Tibial nerve (tissue), 4 donors: ENCODE data around the gene FXYD5.

Source experiments
- EP300 ChIP-seq, 2 donors: sonication (generic); formaldehyde crosslinking; IDR thresholded peaks; one replicate each; pipeline ENCODE4 v1.6.1; 2017; ENCODE audit warnings: antibody characterized with exemption in 2 of 2, mild to moderate bottlenecking in 1 of 2
- TF ChIP-seq, protein P1 (sequence below), 5 experiments: fragments of 200-600 bp in 3 of 5; fragments of 450-650 bp in 2 of 5; sonication (generic) in 3 of 5; IDR thresholded peaks; one replicate each; pipeline ENCODE4 v1.5.1; 2016 to 2019; ENCODE audit warnings: antibody characterized with exemption in 5 of 5, mild to moderate bottlenecking in 3 of 5, moderate library complexity in 2 of 5

GRCh38 chr19:35194012-35194984 is 39.8 kb downstream of the FXYD5 start:
- TF ChIP-seq EP300 (IDR thresholded peaks at IDR 0.05), result no peak
- TF ChIP-seq, protein P1, sequence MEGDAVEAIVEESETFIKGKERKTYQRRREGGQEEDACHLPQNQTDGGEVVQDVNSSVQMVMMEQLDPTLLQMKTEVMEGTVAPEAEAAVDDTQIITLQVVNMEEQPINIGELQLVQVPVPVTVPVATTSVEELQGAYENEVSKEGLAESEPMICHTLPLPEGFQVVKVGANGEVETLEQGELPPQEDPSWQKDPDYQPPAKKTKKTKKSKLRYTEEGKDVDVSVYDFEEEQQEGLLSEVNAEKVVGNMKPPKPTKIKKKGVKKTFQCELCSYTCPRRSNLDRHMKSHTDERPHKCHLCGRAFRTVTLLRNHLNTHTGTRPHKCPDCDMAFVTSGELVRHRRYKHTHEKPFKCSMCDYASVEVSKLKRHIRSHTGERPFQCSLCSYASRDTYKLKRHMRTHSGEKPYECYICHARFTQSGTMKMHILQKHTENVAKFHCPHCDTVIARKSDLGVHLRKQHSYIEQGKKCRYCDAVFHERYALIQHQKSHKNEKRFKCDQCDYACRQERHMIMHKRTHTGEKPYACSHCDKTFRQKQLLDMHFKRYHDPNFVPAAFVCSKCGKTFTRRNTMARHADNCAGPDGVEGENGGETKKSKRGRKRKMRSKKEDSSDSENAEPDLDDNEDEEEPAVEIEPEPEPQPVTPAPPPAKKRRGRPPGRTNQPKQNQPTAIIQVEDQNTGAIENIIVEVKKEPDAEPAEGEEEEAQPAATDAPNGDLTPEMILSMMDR (IDR thresholded peaks at IDR 0.05), result no peak
